Loucy (cell line): Measurements from ENCODE around the gene PTGDR.

Source experiments
- EZH2phosphoT487 ChIP-seq: fragments of 200-600 bp; IDR thresholded peaks from 2 replicates; pipeline ENCODE4 v1.6.1; 2018; ENCODE audit warnings: antibody characterized with exemption, mild to moderate bottlenecking, moderate library complexity, borderline replicate concordance
- TF ChIP-seq, protein P1 (sequence below): fragments of 200-600 bp; sonication (generic); conservative IDR thresholded peaks from 2 replicates; pipeline ENCODE4 v1.5.1; 2014; ENCODE audit warnings: mild to moderate bottlenecking, antibody characterized with exemption, low read length

DNA sequence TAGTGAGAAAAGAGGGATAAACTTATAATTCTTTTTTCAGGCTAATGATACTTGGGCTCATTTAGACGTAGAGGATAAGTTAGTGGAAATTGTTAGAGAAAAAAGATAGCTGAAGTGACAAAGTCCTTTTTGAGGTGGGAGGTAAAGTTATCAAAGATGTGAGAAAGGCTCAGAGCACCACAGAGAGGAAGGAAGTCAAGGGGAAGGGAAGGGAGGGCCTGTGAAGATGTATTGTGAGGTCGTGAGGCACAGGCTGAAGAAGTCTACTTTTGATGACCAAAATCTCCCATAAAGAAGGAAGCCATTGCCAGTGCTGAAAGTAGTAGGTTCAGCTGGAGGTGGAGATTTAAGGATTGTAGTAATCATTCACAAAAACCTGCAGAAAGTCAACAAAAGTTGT is 19.4 kb upstream of the PTGDR start:
- TF ChIP-seq EZH2phosphoT487: no peak
- TF ChIP-seq, protein P1, sequence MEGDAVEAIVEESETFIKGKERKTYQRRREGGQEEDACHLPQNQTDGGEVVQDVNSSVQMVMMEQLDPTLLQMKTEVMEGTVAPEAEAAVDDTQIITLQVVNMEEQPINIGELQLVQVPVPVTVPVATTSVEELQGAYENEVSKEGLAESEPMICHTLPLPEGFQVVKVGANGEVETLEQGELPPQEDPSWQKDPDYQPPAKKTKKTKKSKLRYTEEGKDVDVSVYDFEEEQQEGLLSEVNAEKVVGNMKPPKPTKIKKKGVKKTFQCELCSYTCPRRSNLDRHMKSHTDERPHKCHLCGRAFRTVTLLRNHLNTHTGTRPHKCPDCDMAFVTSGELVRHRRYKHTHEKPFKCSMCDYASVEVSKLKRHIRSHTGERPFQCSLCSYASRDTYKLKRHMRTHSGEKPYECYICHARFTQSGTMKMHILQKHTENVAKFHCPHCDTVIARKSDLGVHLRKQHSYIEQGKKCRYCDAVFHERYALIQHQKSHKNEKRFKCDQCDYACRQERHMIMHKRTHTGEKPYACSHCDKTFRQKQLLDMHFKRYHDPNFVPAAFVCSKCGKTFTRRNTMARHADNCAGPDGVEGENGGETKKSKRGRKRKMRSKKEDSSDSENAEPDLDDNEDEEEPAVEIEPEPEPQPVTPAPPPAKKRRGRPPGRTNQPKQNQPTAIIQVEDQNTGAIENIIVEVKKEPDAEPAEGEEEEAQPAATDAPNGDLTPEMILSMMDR: no peak
